HCT116 (cell line): ENCODE measurements around the gene CACNA1C. TPM values are rescaled to one million over a fixed set of nuclear protein-coding genes. Genes with fewer than 3 reads are reported as not detected.

Source experiments
- ATAC-seq: fragments of 200-7000 bp; cut with Tn5 transposase; 2 replicates; pipeline ENCODE4 v1.9.1; 2020; ENCODE audit warnings: mild to moderate bottlenecking, moderate library complexity
- BruUV-seq: library from RNA; stranded (reverse); fragments of 400-500 nt; replicated peaks from 2 replicates; lab custom pipeline; 2021; lab: Mats Ljungman, UMichigan
- CTCF ChIA-PET: fragments of 300-600 bp; sonication (Branson Sonifier 250); formaldehyde crosslinking; loops from one replicate; lab custom pipeline; 2021; ENCODE audit warnings: antibody characterized with exemption; lab: Charles Lee
- POLR2A ChIA-PET: fragments of 300-600, 350-600 bp; sonication (Branson Sonifier 250); formaldehyde crosslinking; loops from one replicate; lab custom pipeline; 2021; ENCODE audit warnings: antibody characterized with exemption; lab: Charles Lee
- RAD21 ChIA-PET, 2 experiments: fragments of 300-600 bp; sonication (Branson Sonifier 250); formaldehyde crosslinking; loops; one replicate each; lab custom pipeline; 2023; ENCODE audit warnings: low total read pairs in 2 of 2; ENCODE audit not compliant: uncharacterized antibody in 2 of 2, unreplicated experiment in 2 of 2, low non-redundant PET in 1 of 2; lab: Charles Lee
- DNase-seq: peaks from one replicate; pipeline ENCODE4 v3.0.0-alpha.2; 2010; ENCODE audit warnings: low read depth, low spot score
- H2AFZ ChIP-seq: fragments of 200-600 bp; shearing (Covaris generic), sonication (generic); 2 replicates; pipeline ENCODE4 v1.6.1; 2017; ENCODE audit warnings: low read depth, mixed run types, mixed read lengths, antibody characterized with exemption, low read length; ENCODE audit not compliant: poor library complexity, severe bottlenecking
- H3K27ac ChIP-seq: 2 replicates; pipeline ENCODE4 v1.5.1; 2012; ENCODE audit warnings: low read depth, low read length
- H3K27me3 ChIP-seq: fragments of 200-600 bp; sonication (generic); 2 replicates; pipeline ENCODE4 v1.6.1; 2016; ENCODE audit warnings: mixed run types, low read length, mixed read lengths; ENCODE audit not compliant: insufficient read depth
- H3K36me3 ChIP-seq, 2 experiments: fragments of 200-500 bp in 1 of 2; fragments of 200-600 bp in 1 of 2; sonication (Bioruptor generic) in 1 of 2; sonication (generic) in 1 of 2; 2 replicates each; pipeline versions ENCODE4 v1.5.1 to v1.6.1; 2014 to 2016; ENCODE audit warnings: low read length in 2 of 2, inconsistent platforms in 1 of 2, mixed read lengths in 1 of 2, mixed run types in 1 of 2; ENCODE audit not compliant: insufficient read depth in 2 of 2, control insufficient read depth in 1 of 2
- H3K4me1 ChIP-seq, 2 experiments: fragments of 200-600 bp in 1 of 2; sonication (generic) in 1 of 2; 2 replicates each; pipeline versions ENCODE4 v1.5.1 to v1.6.1; 2012 to 2017; ENCODE audit warnings: low read length in 2 of 2, inconsistent platforms in 1 of 2, mild to moderate bottlenecking in 1 of 2, mixed read lengths in 1 of 2, mixed run types in 1 of 2, moderate library complexity in 1 of 2; ENCODE audit not compliant: insufficient read depth in 2 of 2, control insufficient read depth in 1 of 2
- H3K4me2 ChIP-seq: fragments of 200-600 bp; sonication (generic); 2 replicates; pipeline ENCODE4 v1.6.1; 2017; ENCODE audit warnings: mixed run types, low read length, mixed read lengths
- H3K4me3 ChIP-seq, 2 experiments: fragments of 200-600 bp in 1 of 2; sonication (generic) in 1 of 2; replicated peaks in 1 of 2; 2 replicates each; pipeline ENCODE4 v1.5.1; 2011 to 2016; ENCODE audit warnings: low read length in 2 of 2, control low read depth in 1 of 2, low read depth in 1 of 2, mild to moderate bottlenecking in 1 of 2, mixed read lengths in 1 of 2, mixed run types in 1 of 2
- H3K79me2 ChIP-seq: fragments of 200-600 bp; sonication (generic); 2 replicates; pipeline ENCODE4 v1.6.1; 2017; ENCODE audit warnings: mild to moderate bottlenecking, mixed run types, low read length, moderate library complexity, mixed read lengths; ENCODE audit not compliant: insufficient read depth
- H3K9ac ChIP-seq: fragments of 200-600 bp; sonication (generic); 2 replicates; pipeline ENCODE4 v1.6.1; 2016; ENCODE audit warnings: low read length, mixed read lengths
- H3K9me2 ChIP-seq: fragments of 200-600 bp; sonication (generic), shearing (Covaris generic); 2 replicates; pipeline ENCODE4 v1.6.1; 2017; ENCODE audit warnings: mixed run types, mild to moderate bottlenecking, moderate library complexity; ENCODE audit not compliant: insufficient read depth
- H3K9me3 ChIP-seq, 2 experiments: fragments of 200-500 bp in 1 of 2; fragments of 200-600 bp in 1 of 2; sonication (Bioruptor generic) in 1 of 2; sonication (generic) in 1 of 2; 2 replicates each; pipeline ENCODE4 v1.6.1; 2014 to 2017; ENCODE audit warnings: low read length in 2 of 2, mixed read lengths in 2 of 2, inconsistent platforms in 1 of 2, low read depth in 1 of 2, mild to moderate bottlenecking in 1 of 2, mixed run types in 1 of 2, moderate library complexity in 1 of 2; ENCODE audit not compliant: control insufficient read depth in 1 of 2, insufficient read depth in 1 of 2
- H4K20me1 ChIP-seq: fragments of 200-600 bp; sonication (generic), shearing (Covaris generic); 2 replicates; pipeline ENCODE4 v1.6.1; 2017; ENCODE audit warnings: mixed run types, mild to moderate bottlenecking, moderate library complexity; ENCODE audit not compliant: insufficient read depth
- ATF3 ChIP-seq: IDR thresholded peaks from 2 replicates; pipeline ENCODE4 v1.6.1; 2012
- CEBPB ChIP-seq: IDR thresholded peaks from 2 replicates; pipeline ENCODE4 v1.6.1; 2012; ENCODE audit warnings: low read depth
- CTCF ChIP-seq, 3 experiments: fragments of 200-600 bp in 1 of 3; sonication (generic) in 1 of 3; IDR thresholded peaks in 2 of 3; conservative IDR thresholded peaks in 1 of 3; 2 replicates each; pipeline ENCODE4 v1.5.1; 2012 to 2017; ENCODE audit warnings: low read depth in 2 of 3, low read length in 2 of 3, antibody characterized with exemption in 1 of 3, borderline replicate concordance in 1 of 3, control low read depth in 1 of 3, mild to moderate bottlenecking in 1 of 3, mixed read lengths in 1 of 3, mixed run types in 1 of 3, moderate library complexity in 1 of 3; ENCODE audit not compliant: insufficient read depth in 1 of 3
- EGR1 ChIP-seq: IDR thresholded peaks from 2 replicates; pipeline ENCODE4 v1.6.1; 2012; ENCODE audit warnings: low read depth
- EZH2 ChIP-seq: fragments of 200-600 bp; sonication (generic); IDR thresholded peaks from 2 replicates; pipeline ENCODE4 v1.6.1; 2017; ENCODE audit warnings: antibody characterized with exemption, mixed run types
- EZH2phosphoT487 ChIP-seq: fragments of 200-600 bp; IDR thresholded peaks from 2 replicates; pipeline ENCODE4 v1.6.1; 2018; ENCODE audit warnings: antibody characterized with exemption, borderline replicate concordance
- FOSL1 ChIP-seq: IDR thresholded peaks from 2 replicates; pipeline ENCODE4 v1.6.1; 2012; ENCODE audit warnings: low read depth
- JUND ChIP-seq: IDR thresholded peaks from 2 replicates; pipeline ENCODE4 v1.6.1; 2012
- MAX ChIP-seq: IDR thresholded peaks from 2 replicates; pipeline ENCODE4 v1.6.1; 2012
- POLR2A ChIP-seq: IDR thresholded peaks from 2 replicates; pipeline ENCODE4 v1.7.0; 2011; ENCODE audit warnings: borderline replicate concordance; ENCODE audit not compliant: insufficient read depth, insufficient read length; ENCODE audit errors: extremely low read depth
- POLR2AphosphoS5 ChIP-seq: IDR thresholded peaks from 2 replicates; pipeline ENCODE4 v1.6.1; 2011; ENCODE audit warnings: mild to moderate bottlenecking, low read depth, low read length, moderate library complexity
- RAD21 ChIP-seq: IDR thresholded peaks from 2 replicates; pipeline ENCODE4 v1.6.1; 2012; ENCODE audit warnings: low read depth, mild to moderate bottlenecking
- REST ChIP-seq: IDR thresholded peaks from 2 replicates; pipeline ENCODE4 v1.6.1; 2012; ENCODE audit warnings: low read depth
- SIN3A ChIP-seq: IDR thresholded peaks from 2 replicates; pipeline ENCODE4 v1.6.1; 2012; ENCODE audit warnings: low read depth
- SP1 ChIP-seq: IDR thresholded peaks from 2 replicates; pipeline ENCODE4 v1.6.1; 2012; ENCODE audit warnings: low read depth
- SRF ChIP-seq: IDR thresholded peaks from 2 replicates; pipeline ENCODE4 v1.6.1; 2012; ENCODE audit warnings: low read depth
- TCF7L2 ChIP-seq: IDR thresholded peaks from 2 replicates; pipeline ENCODE4 v1.7.0; 2011; ENCODE audit warnings: borderline replicate concordance, inconsistent platforms; ENCODE audit not compliant: insufficient read depth, insufficient read length; ENCODE audit errors: extremely low read depth
- YY1 ChIP-seq: IDR thresholded peaks from 2 replicates; pipeline ENCODE4 v1.6.1; 2011; ENCODE audit warnings: low read length, low read depth, moderate library complexity, mild to moderate bottlenecking; ENCODE audit not compliant: insufficient replicate concordance; ENCODE audit errors: extremely low read depth
- ZFX ChIP-seq: fragments of 450-650 bp; IDR thresholded peaks from 2 replicates; pipeline ENCODE4 v1.6.1; 2017
- intact Hi-C: fragments of 100-400 bp; cut with micrococcal nuclease; formaldehyde crosslinking; loops from 2 replicates; pipeline ENCODE4 v1.10.0; 2022
- total RNA-seq: library from RNA; stranded (reverse); gene quantifications from one replicate; pipeline ENCODE4 v1.2.1, GENCODE V29; 2021; ENCODE audit not compliant: unreplicated experiment

Gene CACNA1C
- total RNA-seq, 1 experiment from 2014 or later: 0.05 TPM

- ChIA-PET CTCF (interaction anchor here (1.5 kb wide), 1 partner anchor 55 kb away, joined by 4 read pairs; no protein-coding TSS in a partner anchor), RAD21 (no interaction called here), POLR2A (no interaction called here)
- Histone ChIP-seq H3K79me2 (no peaks in the 10 kb centered on the region), H2AFZ (no peak overlapping the region), H3K27ac (no peak overlapping the region), H4K20me1 (no peaks in the 10 kb centered on the region), H3K9me2 (no peaks in the 10 kb centered on the region), H3K27me3 (peaks cover 37% of the 10 kb centered on the region), H3K4me2 (no peak overlapping the region), H3K9me3 (no peaks in the 10 kb centered on the region), H3K4me3 (no peak overlapping the region), H3K9ac (no peak overlapping the region), H3K36me3 (no peaks in the 10 kb centered on the region), H3K4me1 (peaks cover 0 to 19% of the 10 kb centered on the region in 2 experiments; a peak in 3 of 4 replicates)
- DNase-seq: no peak
- intact Hi-C loops: no loop called here
- TF ChIP-seq EZH2 (no peak), TCF7L2 (no peak), POLR2AphosphoS5 (no peak), SRF (no peak), YY1 (no peak), FOSL1 (no peak), RAD21 (no peak), CEBPB (no peak), POLR2A (no peak), MAX (no peak), EGR1 (no peak), REST (no peak), SP1 (no peak), CTCF (IDR thresholded peaks at IDR 0.05 in 2 of 3, conservative IDR thresholded peaks at IDR 0.05 in 1 of 3; ENCODE audit: borderline replicate concordance in 1 of 3, insufficient read depth in 1 of 3, low read depth in 2 of 3, low read length in 2 of 3) (no peak), EZH2phosphoT487 (no peak), ZFX (no peak), JUND (no peak), ATF3 (no peak), SIN3A (no peak)
- no TSS peak for BruUV-seq
- no peak for ATAC-seq
These were observed 643.3 kb downstream of the CACNA1C start for GRCh38 chr12:2696136-2696535.
